ENCODE data around the gene COL4A3.

The COL4A3 gene

DNA sequence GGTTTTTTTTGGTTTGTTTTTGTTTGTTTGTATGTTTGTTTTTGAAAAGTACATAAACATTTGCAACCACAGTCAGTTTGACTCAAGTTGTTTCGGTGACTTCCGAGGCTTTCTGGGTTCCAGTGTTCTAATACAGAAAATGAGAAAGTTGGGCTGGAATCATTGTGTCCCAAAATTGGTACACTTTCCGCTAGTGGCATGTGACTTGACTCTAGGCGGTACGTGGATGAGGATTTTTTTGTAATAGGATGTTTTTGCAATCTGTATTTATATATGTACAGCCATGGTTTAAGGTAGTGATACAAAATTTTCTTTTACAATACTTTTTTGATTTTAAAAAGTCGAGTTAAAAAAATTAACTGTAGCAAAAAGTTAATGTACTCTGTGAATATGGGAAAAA is 162.4 kb downstream of the COL4A3 start:
- Histone ChIP-seq H3K4me3 (IDR thresholded peaks at IDR 0.05; ENCODE audit: insufficient read depth, low read depth, low read length) (no peak overlapping the region), H3K4me1 (ENCODE audit: low read depth, poor library complexity, severe bottlenecking) (peaks cover 17% of the 10 kb centered on the region), H3K79me2 (ENCODE audit: insufficient read depth, low read depth) (peaks cover 24% of the 10 kb centered on the region), H3K4me2 (peak overlapping the region; percentile 66), H3K27me3 (ENCODE audit: insufficient read depth, low read depth) (no peaks in the 10 kb centered on the region), H2AFZ (ENCODE audit: low read depth) (no peak overlapping the region), H4K20me1 (ENCODE audit: insufficient read depth) (no peaks in the 10 kb centered on the region), H3K36me3 (ENCODE audit: insufficient read depth) (no peaks in the 10 kb centered on the region), H3K9ac (no peak overlapping the region; the same call in 1 of the 2 replicates), H3K27ac (no peak overlapping the region)
- TF ChIP-seq, protein P1, sequence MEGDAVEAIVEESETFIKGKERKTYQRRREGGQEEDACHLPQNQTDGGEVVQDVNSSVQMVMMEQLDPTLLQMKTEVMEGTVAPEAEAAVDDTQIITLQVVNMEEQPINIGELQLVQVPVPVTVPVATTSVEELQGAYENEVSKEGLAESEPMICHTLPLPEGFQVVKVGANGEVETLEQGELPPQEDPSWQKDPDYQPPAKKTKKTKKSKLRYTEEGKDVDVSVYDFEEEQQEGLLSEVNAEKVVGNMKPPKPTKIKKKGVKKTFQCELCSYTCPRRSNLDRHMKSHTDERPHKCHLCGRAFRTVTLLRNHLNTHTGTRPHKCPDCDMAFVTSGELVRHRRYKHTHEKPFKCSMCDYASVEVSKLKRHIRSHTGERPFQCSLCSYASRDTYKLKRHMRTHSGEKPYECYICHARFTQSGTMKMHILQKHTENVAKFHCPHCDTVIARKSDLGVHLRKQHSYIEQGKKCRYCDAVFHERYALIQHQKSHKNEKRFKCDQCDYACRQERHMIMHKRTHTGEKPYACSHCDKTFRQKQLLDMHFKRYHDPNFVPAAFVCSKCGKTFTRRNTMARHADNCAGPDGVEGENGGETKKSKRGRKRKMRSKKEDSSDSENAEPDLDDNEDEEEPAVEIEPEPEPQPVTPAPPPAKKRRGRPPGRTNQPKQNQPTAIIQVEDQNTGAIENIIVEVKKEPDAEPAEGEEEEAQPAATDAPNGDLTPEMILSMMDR (conservative IDR thresholded peaks at IDR 0.05; ENCODE audit: low read depth, low read length): no peak

DNA sequence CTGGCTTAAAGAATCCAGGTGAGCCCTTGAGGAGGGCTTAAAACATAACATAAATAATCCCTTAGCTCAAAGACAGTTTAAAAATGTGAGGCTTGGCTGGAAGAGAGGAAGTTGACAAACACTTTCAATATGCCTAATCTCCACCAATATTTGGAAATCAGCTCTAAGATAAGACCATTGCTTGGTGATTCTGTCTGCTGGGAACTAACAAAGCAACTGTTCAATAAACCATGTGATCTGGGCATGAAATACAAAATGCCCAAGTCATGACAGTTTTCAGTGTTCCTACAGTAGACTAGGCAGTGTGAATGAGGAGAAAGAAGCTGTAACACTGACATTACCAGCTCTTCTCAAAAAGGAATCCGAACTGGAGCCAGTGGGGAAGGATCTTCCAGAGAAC is 171.3 kb downstream of the COL4A3 start:
- no peak overlapping the region for H3K27ac ChIP-seq
- TF ChIP-seq, protein P1 (conservative IDR thresholded peaks at IDR 0.05; ENCODE audit: low read depth, low read length): no peak
- H4K20me1 ChIP-seq (ENCODE audit: insufficient read depth): no peaks in the 10 kb centered on the region
- H3K4me3 ChIP-seq (IDR thresholded peaks at IDR 0.05; ENCODE audit: insufficient read depth, low read depth, low read length): no peak overlapping the region
- H3K79me2 ChIP-seq (ENCODE audit: insufficient read depth, low read depth): no peaks in the 10 kb centered on the region
- no peaks in the 10 kb centered on the region for H3K36me3 ChIP-seq (ENCODE audit: insufficient read depth)
- H3K4me1 ChIP-seq (ENCODE audit: low read depth, poor library complexity, severe bottlenecking): no peaks in the 10 kb centered on the region
- no peaks in the 10 kb centered on the region for H3K27me3 ChIP-seq (ENCODE audit: insufficient read depth, low read depth)
- no peak overlapping the region for H3K4me2 ChIP-seq
- no peak overlapping the region for H3K9ac ChIP-seq
- no peak overlapping the region for H2AFZ ChIP-seq (ENCODE audit: low read depth)

DNA sequence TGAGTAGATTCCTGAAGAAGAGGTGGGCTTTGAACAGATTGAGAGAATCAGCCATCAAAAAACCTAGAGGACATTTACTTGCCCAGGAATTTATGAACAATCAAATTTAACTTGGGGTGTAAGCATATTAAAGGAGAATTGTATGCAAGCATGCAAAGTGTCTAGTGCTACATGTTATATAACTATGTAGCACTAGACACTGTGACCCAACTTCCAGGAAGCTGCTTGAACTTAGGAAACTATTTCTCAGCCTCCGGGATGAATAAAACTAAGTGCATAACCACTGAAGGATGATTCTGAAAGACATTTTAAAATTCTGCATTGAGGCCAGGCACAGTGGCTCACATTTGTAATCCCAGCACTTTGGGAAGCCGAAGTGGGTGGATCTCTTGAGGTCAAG is 173.0 kb downstream of the COL4A3 start:
- no peak overlapping the region for H2AFZ ChIP-seq (ENCODE audit: low read depth)
- H3K79me2 ChIP-seq (ENCODE audit: insufficient read depth, low read depth): no peaks in the 10 kb centered on the region
- H4K20me1 ChIP-seq (ENCODE audit: insufficient read depth): no peaks in the 10 kb centered on the region
- TF ChIP-seq, protein P1 (conservative IDR thresholded peaks at IDR 0.05; ENCODE audit: low read depth, low read length): no peak
- H3K27ac ChIP-seq: no peak overlapping the region
- H3K36me3 ChIP-seq (ENCODE audit: insufficient read depth): no peaks in the 10 kb centered on the region
- H3K4me3 ChIP-seq (IDR thresholded peaks at IDR 0.05; ENCODE audit: insufficient read depth, low read depth, low read length): no peak overlapping the region
- no peak overlapping the region for H3K4me2 ChIP-seq
- H3K4me1 ChIP-seq (ENCODE audit: low read depth, poor library complexity, severe bottlenecking): no peaks in the 10 kb centered on the region
- H3K9ac ChIP-seq: no peak overlapping the region
- H3K27me3 ChIP-seq (ENCODE audit: insufficient read depth, low read depth): no peaks in the 10 kb centered on the region

DNA sequence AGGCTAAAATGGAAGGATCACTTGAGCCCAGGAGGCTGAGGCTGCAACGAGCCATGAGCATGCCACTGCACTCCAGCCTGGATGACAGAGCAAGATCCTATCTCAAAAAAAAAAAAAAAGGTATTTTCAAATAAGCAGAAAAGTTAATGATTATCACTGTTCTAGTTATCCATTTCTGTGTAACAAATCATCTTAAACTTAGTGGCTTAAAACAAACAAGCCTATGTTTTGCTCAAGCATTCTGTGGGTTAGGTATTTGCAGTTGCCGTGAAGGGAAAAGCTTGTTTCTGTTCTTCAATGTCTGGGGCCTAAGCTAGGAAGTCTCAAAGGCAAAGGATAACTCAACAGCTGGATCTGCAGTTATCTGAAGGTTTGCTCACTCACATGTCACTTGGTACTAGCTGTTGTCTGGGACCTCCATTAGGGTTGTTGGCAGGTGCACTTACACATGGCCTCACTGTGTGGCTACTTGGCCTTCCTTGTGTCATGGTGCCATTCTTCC is 174.7 kb downstream of the COL4A3 start:
- no peak overlapping the region for H3K27ac ChIP-seq
- no peak overlapping the region for H3K4me3 ChIP-seq (IDR thresholded peaks at IDR 0.05; ENCODE audit: insufficient read depth, low read depth, low read length)
- TF ChIP-seq, protein P1 (conservative IDR thresholded peaks at IDR 0.05; ENCODE audit: low read depth, low read length): no peak
- H3K4me1 ChIP-seq (ENCODE audit: low read depth, poor library complexity, severe bottlenecking): no peaks in the 10 kb centered on the region
- H3K79me2 ChIP-seq (ENCODE audit: insufficient read depth, low read depth): no peaks in the 10 kb centered on the region
- no peak overlapping the region for H2AFZ ChIP-seq (ENCODE audit: low read depth)
- no peaks in the 10 kb centered on the region for H3K36me3 ChIP-seq (ENCODE audit: insufficient read depth)
- H3K9ac ChIP-seq: no peak overlapping the region
- H3K4me2 ChIP-seq: no peak overlapping the region
- no peaks in the 10 kb centered on the region for H4K20me1 ChIP-seq (ENCODE audit: insufficient read depth)
- H3K27me3 ChIP-seq (ENCODE audit: insufficient read depth, low read depth): no peaks in the 10 kb centered on the region
